Stimulated activated CD8-positive, alpha-beta memory T cell treated with anti-CD3 and anti-CD28 coated beads, Interleukin-4, amount 100 ng/mL, for 48 hours (primary cell): ENCODE results near the gene ZBED4.
"Not testable (repeated sequence)": the region's sequence is repeated elsewhere in the genome, so short reads cannot be mapped to it uniquely, and the experiment has no call there.

ENCODE experiments used
- DNase-seq: peaks from one replicate; pipeline ENCODE4 v3.0.0-alpha.2; 2020

Gene ZBED4

GRCh38 chr22:49852898-49853894 lies at the start of gene ZBED4:
TSS of gene ZBED4 (plus strand) at chr22:49853844. CDS start at chr22:49883663, 29,819 bp downstream.
- peak; percentile 99 for DNase-seq

GRCh38 chr22:49807129-49807528 lies 46.5 kb upstream of the ZBED4 start:
- no peak for DNase-seq

- DNase-seq = no peak
These were observed 45.6 kb upstream of the ZBED4 start for GRCh38 chr22:49807780-49808708.

- no peak for DNase-seq
These were observed 43.2 kb upstream of the ZBED4 start for GRCh38 chr22:49810363-49811019.

GRCh38 chr22:49811020-49811791 lies 42.4 kb upstream of the ZBED4 start:
- DNase-seq = no peak

- no peak for DNase-seq
These were observed 40.8 kb upstream of the ZBED4 start for GRCh38 chr22:49812838-49813237.

GRCh38 chr22:49814164-49814686 lies 39.4 kb upstream of the ZBED4 start:
- DNase-seq = no peak

GRCh38 chr22:49814856-49815255 lies 38.8 kb upstream of the ZBED4 start:
- no peak for DNase-seq

- DNase-seq = no peak
These were observed 38.0 kb upstream of the ZBED4 start for GRCh38 chr22:49815641-49816091.

GRCh38 chr22:49817359-49817758 lies 36.3 kb upstream of the ZBED4 start:
- no peak for DNase-seq

- DNase-seq = no peak
These were observed 32.7 kb upstream of the ZBED4 start for GRCh38 chr22:49820984-49821383.

- DNase-seq = not testable (repeated sequence)
These were observed 31.9 kb upstream of the ZBED4 start for GRCh38 chr22:49821741-49822140.

GRCh38 chr22:49823289-49824045 lies 30.2 kb upstream of the ZBED4 start:
- DNase-seq = no peak

GRCh38 chr22:49824185-49824925 lies 29.3 kb upstream of the ZBED4 start:
- DNase-seq = no peak

GRCh38 chr22:49824936-49825335 lies 28.7 kb upstream of the ZBED4 start:
- no peak for DNase-seq

GRCh38 chr22:49825436-49825835 lies 28.2 kb upstream of the ZBED4 start:
- DNase-seq = no peak

GRCh38 chr22:49825944-49826602 lies 27.6 kb upstream of the ZBED4 start:
- peak; percentile 82 for DNase-seq

GRCh38 chr22:49826603-49827270 lies 26.9 kb upstream of the ZBED4 start:
- DNase-seq = no peak

GRCh38 chr22:49827271-49827852 lies 26.3 kb upstream of the ZBED4 start:
- DNase-seq = no peak
